ENCODE measurements around the gene WDR54.
"Not testable (repeated sequence)": the region's sequence is repeated elsewhere in the genome, so short reads cannot be mapped to it uniquely, and the experiment has no call there.

WDR54 gene

DNA sequence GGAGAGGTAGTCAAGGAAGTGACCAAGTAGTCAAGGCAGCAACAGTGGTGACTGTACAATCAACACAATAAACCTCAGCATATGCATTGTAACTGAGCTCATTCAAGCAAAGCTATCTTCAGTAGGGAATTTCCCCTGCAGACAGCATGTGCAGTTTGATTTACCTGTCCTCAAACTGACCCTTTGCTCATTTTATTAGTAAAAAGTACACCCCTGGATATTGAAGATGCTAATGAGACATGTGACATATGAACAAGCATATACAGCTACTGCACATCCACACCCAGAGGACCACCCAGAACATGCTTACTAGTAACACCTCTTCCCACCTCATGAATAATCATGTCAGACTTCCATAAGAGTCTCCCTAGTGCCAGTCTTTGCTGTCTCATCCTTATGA lies 15.5 kb upstream of the WDR54 start:
- no peak for DNase-seq (ENCODE audit: low spot score)

DNA sequence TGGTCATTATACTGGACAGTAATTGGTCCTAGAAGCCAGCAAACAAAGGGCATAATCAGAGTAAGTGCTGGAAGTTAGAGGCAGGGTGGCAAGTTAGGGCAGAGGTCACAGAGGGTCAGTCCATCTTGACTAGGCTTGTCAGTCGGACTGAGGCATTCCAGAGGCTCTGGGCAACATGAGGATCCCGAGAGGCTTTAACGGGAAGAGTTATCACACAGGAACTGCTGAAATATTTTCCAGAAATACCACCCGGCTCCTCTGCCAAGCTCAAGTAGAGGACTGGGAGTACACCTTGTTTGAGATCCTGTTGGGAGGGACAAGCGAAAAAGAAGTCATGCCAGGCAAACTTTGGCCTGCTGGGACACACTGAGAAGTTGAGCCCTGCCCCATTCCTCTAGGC lies 13.8 kb upstream of the WDR54 start:
- no peak for DNase-seq (ENCODE audit: low spot score)

DNA sequence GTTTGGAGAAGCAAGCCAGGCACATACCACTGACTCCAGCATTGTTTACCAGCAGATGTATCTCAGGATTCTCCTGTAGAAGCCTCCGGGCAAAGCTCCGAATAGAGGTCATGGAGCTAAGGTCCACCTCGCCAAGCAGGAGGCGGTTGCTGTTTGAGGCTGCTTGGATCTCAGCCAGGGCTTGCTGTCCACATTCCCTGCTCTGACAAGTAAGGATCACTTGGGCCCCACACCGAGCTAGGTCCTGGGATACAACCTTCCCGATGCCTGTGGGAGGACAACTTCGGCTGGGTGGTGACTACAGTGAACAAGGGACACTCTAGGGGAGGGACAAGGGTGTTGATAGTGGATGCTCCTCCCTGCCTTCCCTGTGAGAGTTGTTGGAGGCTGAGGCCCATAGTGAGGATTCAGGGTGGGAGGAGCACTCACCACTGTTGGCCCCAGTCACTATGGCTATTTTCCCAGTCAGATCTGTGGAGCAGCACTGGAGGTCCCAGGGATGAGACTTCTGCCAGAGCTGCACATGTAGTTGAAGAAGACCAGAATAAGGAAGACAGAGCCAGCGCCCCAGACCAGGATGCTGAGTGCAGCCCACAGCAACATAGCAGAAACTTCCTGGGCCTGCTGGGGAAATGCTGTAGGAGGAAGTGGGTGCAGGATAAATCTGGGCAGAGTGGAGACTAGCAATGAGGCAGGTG lies 8.4 kb upstream of the WDR54 start:
- peak; percentile 64 for DNase-seq (ENCODE audit: low spot score)

DNA sequence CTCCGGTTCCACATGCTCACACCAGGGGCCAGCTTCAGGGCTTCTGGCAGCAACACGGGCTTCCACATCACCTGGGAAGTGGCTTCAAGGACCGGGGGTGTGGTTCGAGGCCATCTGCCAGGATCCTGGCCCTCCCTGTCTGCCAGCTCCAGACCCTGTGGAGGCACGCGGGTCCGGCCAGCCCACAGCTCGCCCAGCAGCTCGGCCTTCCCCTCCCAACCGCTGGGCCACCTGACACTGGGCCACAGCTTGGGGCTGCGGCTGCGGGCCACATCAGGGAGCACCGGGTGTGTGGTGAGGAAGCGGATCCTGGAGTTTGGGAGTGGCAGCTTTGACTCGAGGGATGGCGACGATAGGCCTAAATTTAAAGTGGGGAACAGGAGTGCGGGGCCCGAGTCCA lies 7.1 kb upstream of the WDR54 start:
- DNase-seq (ENCODE audit: low spot score): peak; percentile 64

DNA sequence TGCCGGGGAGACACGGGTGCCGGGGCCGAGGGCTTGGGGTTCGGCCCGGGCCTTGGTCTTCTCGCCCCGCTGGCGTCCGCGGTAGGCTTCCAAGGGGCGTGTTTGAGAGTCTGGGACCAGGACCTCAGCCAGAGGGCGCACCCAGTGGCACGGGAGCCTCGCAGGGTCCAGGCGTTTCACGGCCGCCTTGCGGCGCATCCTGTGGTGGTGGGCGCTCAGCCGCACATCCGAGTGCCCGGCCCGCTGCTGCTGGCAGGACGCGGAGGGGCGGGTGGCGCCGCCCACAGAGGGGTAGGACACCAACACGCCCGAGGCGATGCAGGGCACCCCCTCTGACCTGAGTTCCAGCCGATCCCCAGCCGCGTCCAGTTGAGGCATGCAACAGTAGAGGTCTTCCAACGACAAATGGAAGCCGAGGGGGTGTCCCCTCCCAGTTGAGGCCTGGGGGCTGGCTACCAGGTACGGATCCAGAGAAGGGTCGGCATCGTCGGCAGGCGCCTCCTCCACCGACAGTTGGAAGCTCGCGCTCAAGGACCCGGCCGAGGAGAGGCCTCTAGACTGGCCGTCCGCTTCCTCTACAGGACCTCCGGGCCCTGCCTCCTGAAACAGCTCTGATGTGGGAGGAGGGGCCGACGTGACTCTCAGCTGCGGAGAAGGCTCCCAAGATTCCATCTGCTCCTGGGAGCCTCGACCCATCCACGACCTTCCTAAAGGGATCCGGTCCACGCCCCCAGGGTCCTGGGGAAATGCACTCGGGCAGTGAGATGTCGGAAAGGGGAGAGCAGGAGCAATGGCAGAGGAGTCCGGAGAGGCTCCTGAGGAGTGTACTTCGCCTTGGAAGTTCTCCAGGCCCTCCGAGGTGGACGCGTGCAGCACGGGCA lies 6.4 kb upstream of the WDR54 start:
- peak; percentile 78 for DNase-seq (ENCODE audit: low spot score)

DNA sequence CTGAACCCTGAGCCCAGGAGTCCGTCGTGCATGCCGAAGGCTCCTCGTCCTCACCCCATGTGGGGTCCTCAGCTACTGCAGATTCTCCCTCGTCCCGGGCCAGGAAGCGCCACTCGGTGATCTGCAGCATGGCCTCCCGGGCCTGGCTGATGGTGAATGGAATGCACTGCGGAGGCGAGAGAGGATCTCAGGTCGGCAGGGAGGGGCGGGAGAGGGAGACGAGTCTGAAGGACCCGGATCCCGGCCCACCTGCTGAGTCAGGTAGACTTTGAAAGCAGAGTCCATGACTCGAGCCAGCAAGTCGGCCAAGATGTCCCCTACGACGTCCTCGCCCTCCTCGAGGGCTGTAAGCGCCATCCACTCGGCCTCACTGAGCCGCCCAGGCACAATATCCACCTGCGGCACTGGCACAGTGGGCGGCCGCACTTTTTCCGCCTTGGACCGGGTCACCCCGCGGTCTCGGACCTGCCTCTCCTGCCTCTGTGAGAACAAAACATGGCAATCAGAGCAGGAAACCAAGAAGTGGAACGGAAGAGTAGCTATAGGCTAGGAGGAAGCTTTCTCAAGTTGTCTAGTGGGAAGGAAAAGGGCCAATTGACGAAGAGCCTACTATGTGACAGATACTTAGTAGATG lies 5.7 kb upstream of the WDR54 start:
- DNase-seq (ENCODE audit: low spot score): no peak

DNA sequence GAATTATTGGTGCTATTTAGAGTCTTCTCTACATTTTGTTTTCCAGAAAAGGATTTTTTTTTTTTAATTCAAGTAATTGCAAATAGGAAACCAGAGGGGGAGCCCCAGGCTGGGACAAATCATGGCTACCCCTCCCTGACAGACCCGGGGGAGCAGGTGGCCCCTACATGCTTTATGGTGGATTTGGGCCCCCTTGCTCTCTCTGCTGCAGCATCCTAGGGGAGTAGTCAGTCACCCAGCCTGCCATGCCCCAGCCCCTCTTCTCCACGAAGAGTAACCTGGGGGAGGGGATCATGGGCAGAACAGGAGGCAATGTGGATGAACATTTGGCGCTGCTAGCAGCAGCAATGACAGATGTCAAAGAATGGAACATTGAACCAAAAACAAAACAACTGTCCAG lies 4.8 kb upstream of the WDR54 start:
- no peak for DNase-seq (ENCODE audit: low spot score)

DNA sequence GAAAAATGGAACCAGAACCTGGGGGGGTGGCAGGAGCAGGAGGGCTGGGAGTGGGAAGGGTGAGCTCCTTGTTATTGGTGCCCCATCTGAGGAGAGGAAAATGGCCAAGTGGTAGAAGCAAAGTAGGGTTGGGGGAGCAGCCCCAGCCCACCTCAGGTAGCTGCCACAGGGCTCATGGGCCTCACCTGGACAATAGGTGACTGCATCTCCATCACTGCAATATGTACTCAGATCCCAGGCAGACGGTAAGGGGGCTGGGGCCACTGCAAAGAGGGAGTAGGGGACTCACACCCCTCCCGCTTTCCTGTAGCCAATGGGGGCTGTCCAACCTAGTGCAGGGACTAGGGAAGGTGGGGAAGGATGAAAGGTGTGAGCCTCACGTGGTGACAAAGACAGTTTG lies 4.3 kb upstream of the WDR54 start:
- peak; percentile 57 for DNase-seq (ENCODE audit: low spot score)

DNA sequence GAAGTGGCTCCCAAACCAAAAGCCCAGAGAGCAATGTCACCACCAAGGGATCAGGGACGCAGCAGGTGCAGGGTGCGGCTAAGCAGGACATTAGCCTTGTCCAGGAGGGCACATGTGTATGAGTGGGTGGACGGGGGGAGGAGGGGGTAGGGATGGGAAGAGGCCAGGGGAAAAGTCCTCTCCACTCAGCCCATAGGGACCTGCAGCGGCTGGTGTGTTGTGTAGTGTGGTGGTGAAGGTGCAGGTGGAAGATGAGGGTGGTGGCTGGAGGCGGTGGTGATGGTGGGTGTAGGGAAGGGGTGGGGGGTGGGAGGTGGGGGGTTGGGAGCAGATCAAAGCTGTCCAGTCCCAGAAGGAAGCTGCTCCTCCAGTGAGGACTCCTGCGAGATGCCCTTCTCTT lies 3.8 kb upstream of the WDR54 start:
- no peak for DNase-seq (ENCODE audit: low spot score)

DNA sequence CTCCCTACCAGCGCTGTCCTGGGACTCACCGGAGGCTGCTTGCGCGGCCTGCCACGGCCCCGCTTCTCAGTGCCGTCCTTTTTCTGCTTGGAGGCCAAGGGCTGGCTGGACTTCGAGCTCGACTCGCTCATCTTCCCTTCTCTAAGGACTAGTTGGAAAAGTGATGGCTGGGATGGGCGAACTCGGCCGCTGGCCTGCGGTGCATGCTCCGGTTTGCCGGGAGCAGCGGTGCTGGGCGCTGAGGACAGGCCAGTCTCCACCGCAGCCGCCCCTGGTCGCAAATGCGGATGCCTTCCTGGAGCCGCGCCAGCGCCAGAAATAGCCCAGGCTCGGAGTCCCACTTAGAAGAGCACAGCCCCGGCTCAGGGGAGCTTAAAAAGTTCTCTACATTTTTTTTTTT lies 3.2 kb upstream of the WDR54 start:
- DNase-seq (ENCODE audit: low spot score): peak; percentile 64

DNA sequence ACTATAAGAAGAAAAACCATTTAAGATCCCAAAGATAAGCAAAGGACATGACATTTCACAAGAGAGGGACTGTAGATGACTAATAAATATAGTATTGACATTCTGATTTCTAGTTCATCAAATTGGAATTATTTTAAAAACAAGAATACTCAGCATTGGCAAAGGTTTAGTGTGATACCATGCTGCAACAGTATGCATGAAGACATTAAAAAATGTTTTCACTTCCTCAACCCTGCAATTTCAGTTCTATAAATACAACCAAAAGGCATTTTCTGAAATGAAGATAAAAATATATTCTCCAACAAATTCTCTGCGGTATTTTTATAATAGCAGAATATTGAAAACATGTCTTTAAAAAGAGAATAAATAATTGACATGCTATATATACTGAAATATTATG lies 2.2 kb upstream of the WDR54 start:
- no peak for DNase-seq (ENCODE audit: low spot score)

DNA sequence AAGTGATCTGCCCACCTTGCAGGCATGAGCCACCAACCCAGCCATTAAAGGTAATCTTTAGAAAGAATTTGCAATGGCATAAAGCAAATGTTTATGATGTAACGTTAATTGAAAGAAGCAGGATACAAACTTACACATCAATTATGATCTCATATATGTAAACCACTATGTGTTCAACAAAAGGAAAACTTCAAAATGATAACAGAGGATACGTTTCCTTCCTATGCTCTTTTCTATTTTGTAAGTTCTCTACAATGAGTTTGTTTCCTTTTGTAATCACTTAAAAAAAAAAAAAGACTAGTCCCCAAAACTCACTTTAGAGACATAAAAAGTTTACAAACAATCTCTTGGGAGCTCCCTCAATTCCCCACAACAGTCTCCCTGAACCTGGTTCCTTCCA lies 1.5 kb upstream of the WDR54 start:
- DNase-seq (ENCODE audit: low spot score): no peak

DNA sequence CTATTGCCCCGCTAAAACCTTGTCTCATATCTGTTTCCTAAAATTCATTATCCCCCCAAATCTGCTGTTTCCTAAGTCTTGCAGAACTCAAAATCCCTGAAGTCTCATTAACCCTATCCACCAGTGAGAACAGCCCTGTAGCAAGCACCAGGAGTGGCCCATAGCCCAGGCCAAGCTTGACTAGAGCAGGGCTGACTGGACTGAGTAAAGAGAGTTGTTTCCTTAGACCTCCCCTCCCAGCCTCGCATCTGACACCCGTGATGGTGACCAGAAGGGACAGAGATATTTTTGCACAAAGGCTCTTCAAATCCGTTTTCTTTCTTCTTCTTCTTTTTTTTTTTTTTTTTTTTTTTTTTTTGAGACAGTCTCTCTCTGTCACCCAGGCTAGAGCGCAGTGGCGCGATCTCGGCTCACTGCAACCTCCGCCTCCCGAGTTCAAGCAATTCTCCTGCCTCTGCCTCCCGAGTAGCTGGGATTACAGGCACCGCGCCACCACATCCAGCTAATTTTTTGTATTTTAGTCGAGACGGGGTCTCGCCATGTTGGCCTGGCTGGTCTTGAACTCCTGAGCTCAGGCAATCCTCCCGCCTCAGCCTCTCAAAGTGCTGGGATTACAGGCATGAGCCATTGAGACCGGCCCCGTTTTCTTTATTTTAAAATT lies 957 bp upstream of the WDR54 start:
- not testable (repeated sequence) for DNase-seq (ENCODE audit: low spot score)

DNA sequence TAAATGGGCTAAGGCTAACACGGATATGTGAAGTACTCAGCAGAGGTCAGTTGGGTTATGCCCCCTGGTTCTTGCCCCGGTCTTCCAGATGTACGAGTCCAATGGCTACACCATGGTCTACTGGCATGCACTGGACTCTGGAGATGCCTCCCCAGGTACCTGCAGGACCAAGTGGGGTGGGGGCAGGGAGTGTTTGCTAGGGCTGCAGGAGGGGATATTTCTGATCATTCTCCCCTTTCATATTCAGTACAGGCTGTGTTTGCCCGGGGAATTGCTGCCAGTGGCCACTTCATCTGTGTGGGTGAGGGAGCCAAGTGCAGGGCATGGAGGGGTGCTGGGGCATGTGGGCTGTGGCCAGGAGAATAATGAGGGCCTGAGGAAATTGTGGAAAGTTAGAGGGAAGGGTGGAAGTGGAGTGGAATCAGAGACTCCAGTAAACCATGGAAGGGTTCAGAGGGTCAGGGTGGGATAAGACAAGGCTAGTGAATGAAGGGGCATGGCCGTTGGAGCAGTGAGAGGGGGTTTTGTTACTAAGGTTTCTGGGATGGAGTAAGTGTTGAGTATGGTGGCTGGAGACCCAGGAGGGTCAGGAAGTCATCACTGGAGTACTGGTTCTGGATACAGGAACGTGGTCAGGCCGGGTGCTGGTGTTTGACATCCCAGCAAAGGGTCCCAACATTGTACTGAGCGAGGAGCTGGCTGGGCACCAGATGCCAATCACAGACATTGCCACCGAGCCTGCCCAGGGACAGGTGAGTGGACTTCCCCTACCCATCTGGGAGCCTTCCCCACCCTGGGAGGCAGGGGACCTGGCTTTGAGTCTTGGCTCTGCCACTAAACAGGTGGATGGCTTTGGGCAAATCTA lies 1.9 kb downstream of the WDR54 start:
- DNase-seq (ENCODE audit: low spot score): no peak

DNA sequence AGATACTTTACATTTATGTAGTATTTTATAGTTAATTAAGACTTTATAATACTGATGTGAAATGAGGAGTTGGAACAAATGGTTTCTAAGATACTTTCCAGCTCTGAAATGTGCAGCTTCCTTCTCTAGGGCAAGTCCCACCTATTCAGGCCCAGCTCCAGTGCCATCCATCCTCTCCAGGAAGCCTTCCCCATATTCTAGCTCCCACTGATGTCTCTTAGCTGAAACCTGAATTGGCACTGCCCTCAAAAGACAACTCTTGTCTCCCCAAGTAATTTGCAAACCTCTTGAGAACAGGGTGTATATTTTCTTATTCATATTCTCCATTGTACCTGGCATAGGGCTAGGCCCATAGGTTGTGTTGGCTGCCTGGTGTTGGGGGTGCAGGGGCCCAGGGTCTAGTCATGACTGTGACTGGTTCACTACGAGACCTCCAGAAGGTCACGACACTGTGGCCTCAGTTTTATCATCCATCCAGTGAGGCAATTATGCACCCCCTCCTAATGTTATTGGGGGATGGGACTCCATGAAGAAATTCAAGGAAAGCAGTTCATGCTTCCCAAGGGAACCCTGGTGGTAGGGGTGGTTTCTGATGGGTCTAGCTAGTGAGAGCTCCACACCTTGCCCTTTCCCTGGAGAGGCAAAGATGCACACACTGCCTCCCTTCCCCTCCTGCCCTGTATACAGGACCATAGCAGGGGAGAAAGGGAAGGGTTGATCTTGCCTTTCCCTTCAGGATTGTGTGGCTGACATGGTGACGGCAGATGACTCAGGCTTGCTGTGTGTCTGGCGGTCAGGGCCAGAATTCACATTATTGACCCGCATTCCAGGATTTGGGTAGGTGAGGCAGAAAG lies 2.8 kb downstream of the WDR54 start:
- DNase-seq (ENCODE audit: low spot score): no peak

DNA sequence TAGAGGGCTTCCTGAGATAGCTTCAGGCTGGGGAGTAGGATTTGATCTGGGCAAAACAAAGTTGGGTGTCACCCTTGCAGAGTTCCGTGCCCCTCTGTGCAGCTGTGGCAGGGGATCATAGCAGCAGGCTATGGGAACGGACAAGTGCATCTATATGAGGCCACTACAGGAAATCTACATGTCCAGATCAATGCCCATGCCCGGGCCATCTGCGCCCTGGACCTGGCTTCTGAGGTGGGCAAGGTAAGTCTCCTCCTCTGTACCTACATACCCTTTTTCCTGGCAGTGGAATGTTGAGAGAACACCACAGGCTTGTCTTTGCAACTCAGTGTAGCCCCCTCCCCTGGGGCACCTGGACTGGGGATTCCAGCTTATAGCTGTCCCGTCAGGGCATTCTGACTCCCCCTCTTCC lies 3.5 kb downstream of the WDR54 start:
- no peak for DNase-seq (ENCODE audit: low spot score)

DNA sequence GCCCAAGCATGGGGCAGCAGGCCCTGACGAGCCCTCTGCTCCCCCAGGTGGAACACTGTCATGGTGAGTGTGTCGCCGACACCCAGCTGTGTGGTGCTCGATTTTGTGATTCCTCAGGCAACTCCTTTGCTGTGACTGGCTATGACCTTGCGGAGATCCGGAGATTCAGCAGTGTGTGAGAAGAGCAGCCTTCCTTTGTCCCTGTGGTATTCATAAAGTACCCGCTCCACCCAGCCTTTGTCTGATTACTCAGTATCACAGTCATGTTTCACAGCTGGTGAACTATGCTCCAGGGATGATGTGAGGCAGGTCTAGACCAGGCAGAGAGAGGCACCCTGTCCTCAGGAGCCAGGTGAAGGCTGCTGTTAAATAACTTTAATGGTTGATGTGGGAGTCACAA lies 4.0 kb downstream of the WDR54 start:
- no peak for DNase-seq (ENCODE audit: low spot score)

DNA sequence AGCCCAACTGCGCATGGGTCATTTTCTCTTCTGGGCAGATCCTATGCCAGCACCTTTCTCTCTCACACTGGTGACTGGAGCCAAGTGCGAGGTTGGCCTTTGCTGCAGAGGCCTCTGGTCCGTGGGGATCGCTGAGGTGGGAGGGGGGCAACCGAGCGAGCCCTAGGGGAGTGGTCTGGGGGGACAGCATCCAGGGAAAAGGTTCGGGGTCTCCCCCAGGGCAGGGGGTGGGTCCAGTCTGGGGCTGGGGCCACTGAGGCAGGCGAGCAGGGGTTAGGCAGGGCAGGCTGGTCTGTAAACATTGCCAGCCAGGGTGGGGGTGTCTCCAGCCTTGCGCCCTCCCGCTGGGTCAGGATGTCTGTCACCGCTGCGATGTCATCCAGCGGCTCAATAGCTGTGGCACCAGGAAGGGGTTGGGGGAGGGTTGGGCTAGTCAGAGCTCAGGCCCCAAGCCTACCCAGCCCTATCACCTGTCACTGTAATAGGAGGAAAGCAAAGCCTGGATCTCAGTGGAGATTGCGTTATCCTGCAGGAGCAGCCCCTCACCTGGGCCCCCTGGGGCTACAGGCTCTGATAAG lies 4.7 kb downstream of the WDR54 start:
- DNase-seq (ENCODE audit: low spot score): no peak

DNA sequence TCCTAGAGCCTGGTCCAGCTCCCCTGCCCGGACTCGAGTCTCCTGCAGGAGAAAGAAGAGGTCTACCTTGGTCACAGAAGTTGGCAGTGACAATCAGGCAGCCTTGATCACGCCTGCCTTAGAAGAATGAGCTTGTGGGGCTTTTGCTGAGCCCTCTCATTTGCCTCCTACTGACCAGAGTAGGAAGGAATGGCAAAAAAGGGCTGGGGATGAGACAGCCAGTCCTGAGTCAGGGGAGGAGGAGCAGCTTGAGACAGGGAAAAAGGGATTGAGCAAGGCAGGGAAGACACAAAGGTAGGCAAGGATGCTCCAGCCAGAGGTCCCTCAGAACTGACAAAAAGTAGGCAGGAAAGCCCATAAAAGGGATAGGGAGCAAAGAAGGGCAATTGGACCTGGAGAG lies 6.0 kb downstream of the WDR54 start:
- DNase-seq (ENCODE audit: low spot score): no peak

DNA sequence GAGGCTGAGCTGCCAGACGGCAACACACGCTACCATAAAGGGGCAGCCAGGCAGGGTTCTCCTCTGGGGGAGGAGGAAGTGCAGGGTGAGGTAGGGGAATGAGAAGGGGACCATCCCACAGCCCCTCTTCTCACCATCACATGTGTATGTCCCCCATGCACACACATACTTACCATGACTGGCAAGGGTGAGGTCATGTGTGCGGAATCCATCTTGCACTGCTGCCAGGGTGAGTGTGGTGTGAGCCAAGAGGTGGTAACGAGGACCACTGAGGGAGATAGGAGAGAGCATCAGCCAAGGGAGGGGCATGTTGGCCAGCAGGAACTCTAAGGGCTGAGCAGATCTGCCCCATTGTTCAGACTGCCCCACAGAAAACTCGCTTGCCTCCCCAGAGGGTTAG lies 7.1 kb downstream of the WDR54 start:
- no peak for DNase-seq (ENCODE audit: low spot score)

Measured in left forelimb (tissue), 1 donor.